SJSA1 (cell line): ENCODE measurements around the gene ATRIP. TPM values are rescaled to one million over a fixed set of nuclear protein-coding genes. Genes with fewer than 3 reads are reported as not detected.
"Not testable (repeated sequence)": the region's sequence is repeated elsewhere in the genome, so short reads cannot be mapped to it uniquely, and the experiment has no call there.

Experiments
- DNase-seq, 2 experiments: peaks; one replicate each; pipeline ENCODE4 v3.0.0-alpha.2; 2015 to 2020; ENCODE audit warnings: low spot score in 2 of 2, low read depth in 1 of 2
- H3K27ac ChIP-seq: fragments of 250-450 bp; sonication (Bioruptor Pico); 2 replicates; pipeline ENCODE4 v1.5.1; 2020; ENCODE audit warnings: mild to moderate bottlenecking, moderate library complexity
- H3K27me3 ChIP-seq: fragments of 250-450 bp; sonication (Bioruptor Pico); replicated peaks from 2 replicates; pipeline ENCODE4 v1.5.1; 2020; ENCODE audit warnings: mild to moderate bottlenecking, moderate library complexity
- H3K36me3 ChIP-seq: fragments of 250-450 bp; sonication (Bioruptor Pico); 2 replicates; pipeline ENCODE4 v1.5.1; 2020; ENCODE audit warnings: mild to moderate bottlenecking
- H3K4me1 ChIP-seq: fragments of 250-450 bp; sonication (Bioruptor Pico); replicated peaks from 2 replicates; pipeline ENCODE4 v1.6.1; 2021; ENCODE audit warnings: mild to moderate bottlenecking
- H3K4me3 ChIP-seq: fragments of 250-450 bp; sonication (Bioruptor Pico); 2 replicates; pipeline ENCODE4 v1.5.1; 2020; ENCODE audit warnings: mild to moderate bottlenecking
- H3K9me3 ChIP-seq: fragments of 250-450 bp; sonication (Bioruptor Pico); replicated peaks from 2 replicates; pipeline ENCODE4 v1.5.1; 2020; ENCODE audit warnings: mild to moderate bottlenecking
- total RNA-seq: library from RNA; depleted of rRNA; stranded (reverse); fragments of >200 nt; shearing (Covaris generic); gene quantifications from 2 replicates; pipeline ENCODE4 v1.2.3, GENCODE V29; 2014

Gene ATRIP
- total RNA-seq, 1 experiment from 2014 or later = 9.7 TPM

GRCh38 chr3:48446043-48446424 is 503 bp upstream of the ATRIP start:
- peak overlapping the region; percentile 84; the same call in 1 of the 2 replicates for H3K27ac ChIP-seq
- no peaks in the 10 kb centered on the region for H3K9me3 ChIP-seq
- no peaks in the 10 kb centered on the region for H3K27me3 ChIP-seq
- H3K4me3 ChIP-seq = peak overlapping the region; percentile 83
- peaks cover 66% of the 10 kb centered on the region for H3K36me3 ChIP-seq
- DNase-seq = no peak
- H3K4me1 ChIP-seq = peaks cover 27% of the 10 kb centered on the region

GRCh38 chr3:48451270-48451669 is 4.7 kb downstream of the ATRIP start:
- no peak overlapping the region for H3K27ac ChIP-seq
- H3K9me3 ChIP-seq = no peaks in the 10 kb centered on the region
- H3K27me3 ChIP-seq = no peaks in the 10 kb centered on the region
- peaks cover 79% of the 10 kb centered on the region for H3K36me3 ChIP-seq
- no peak overlapping the region for H3K4me3 ChIP-seq
- H3K4me1 ChIP-seq = peaks cover 13% of the 10 kb centered on the region
- DNase-seq = no peak

- Histone ChIP-seq H3K4me1 (no peaks in the 10 kb centered on the region), H3K27ac (no peak overlapping the region), H3K4me3 (no peak overlapping the region), H3K36me3 (peaks cover 83% of the 10 kb centered on the region), H3K27me3 (no peaks in the 10 kb centered on the region), H3K9me3 (no peaks in the 10 kb centered on the region)
- no peak for DNase-seq
These were observed 9.9 kb downstream of the ATRIP start for GRCh38 chr3:48456456-48456855.

- no peak for DNase-seq
- Histone ChIP-seq H3K27me3 (no peaks in the 10 kb centered on the region), H3K27ac (no peak overlapping the region), H3K36me3 (peaks cover 61% of the 10 kb centered on the region), H3K4me1 (no peaks in the 10 kb centered on the region), H3K4me3 (no peak overlapping the region), H3K9me3 (no peaks in the 10 kb centered on the region)
These were observed 12.8 kb downstream of the ATRIP start for GRCh38 chr3:48459331-48459730.

- no peaks in the 10 kb centered on the region for H3K4me1 ChIP-seq
- H3K27ac ChIP-seq = no peak overlapping the region
- H3K9me3 ChIP-seq = no peaks in the 10 kb centered on the region
- no peak for DNase-seq
- no peak overlapping the region for H3K4me3 ChIP-seq
- H3K27me3 ChIP-seq = no peaks in the 10 kb centered on the region
- H3K36me3 ChIP-seq = peaks cover 62% of the 10 kb centered on the region
These were observed 13.4 kb downstream of the ATRIP start for GRCh38 chr3:48459773-48460516.

GRCh38 chr3:48460517-48460902 is 14.0 kb downstream of the ATRIP start:
- Histone ChIP-seq H3K4me1 (peaks cover 5% of the 10 kb centered on the region), H3K27ac (no peak overlapping the region), H3K36me3 (peaks cover 61% of the 10 kb centered on the region), H3K4me3 (no peak overlapping the region), H3K27me3 (no peaks in the 10 kb centered on the region), H3K9me3 (no peaks in the 10 kb centered on the region)
- DNase-seq = no peak

- DNase-seq, H3K27ac ChIP-seq: not testable (repeated sequence)
- H3K36me3 ChIP-seq = peaks cover 66% of the 10 kb centered on the region
These were observed 15.2 kb downstream of the ATRIP start for GRCh38 chr3:48461767-48462166.

GRCh38 chr3:48463703-48464102 is 17.2 kb downstream of the ATRIP start:
- Histone ChIP-seq H3K9me3 (no peaks in the 10 kb centered on the region), H3K27me3 (no peaks in the 10 kb centered on the region), H3K4me3 (no peak overlapping the region)

More at GRCh38 chr3:48461767-48462166, 15.2 kb downstream of the ATRIP start:
- H3K4me1 ChIP-seq = peaks cover 18% of the 10 kb centered on the region
- H3K9me3 ChIP-seq, H3K4me3 ChIP-seq, H3K27me3 ChIP-seq: not testable (repeated sequence)

GRCh38 chr3:48464713-48465221 is 18.2 kb downstream of the ATRIP start:
- Histone ChIP-seq H3K27me3 (no peaks in the 10 kb centered on the region), H3K27ac (peak overlapping the region; percentile 100), H3K4me3 (no peak overlapping the region), H3K9me3 (no peaks in the 10 kb centered on the region), H3K36me3 (peaks cover 72% of the 10 kb centered on the region), H3K4me1 (peaks cover 28% of the 10 kb centered on the region)
- DNase-seq = no peak

More at GRCh38 chr3:48463703-48464102, 17.2 kb downstream of the ATRIP start:
- peaks cover 28% of the 10 kb centered on the region for H3K4me1 ChIP-seq
- no peak for DNase-seq
- H3K36me3 ChIP-seq = peaks cover 72% of the 10 kb centered on the region
- no peak overlapping the region for H3K27ac ChIP-seq

- Histone ChIP-seq H3K27me3 (no peaks in the 10 kb centered on the region), H3K36me3 (peaks cover 73% of the 10 kb centered on the region), H3K4me3 (no peak overlapping the region; the same call in 1 of the 2 replicates), H3K4me1 (peaks cover 28% of the 10 kb centered on the region), H3K9me3 (no peaks in the 10 kb centered on the region), H3K27ac (peak overlapping the region; percentile 100)
- no peak for DNase-seq
These were observed 18.6 kb downstream of the ATRIP start for GRCh38 chr3:48465237-48465530.

- DNase-seq = peak; percentile 96 to 98
These were observed 19.2 kb downstream of the ATRIP start for GRCh38 chr3:48465531-48466378.

GRCh38 chr3:48466386-48467109 is 20.0 kb downstream of the ATRIP start:
- Histone ChIP-seq H3K27me3 (no peaks in the 10 kb centered on the region), H3K4me1 (peaks cover 29% of the 10 kb centered on the region), H3K27ac (peak overlapping the region; percentile 100), H3K36me3 (peaks cover 65% of the 10 kb centered on the region), H3K9me3 (no peaks in the 10 kb centered on the region), H3K4me3 (peak overlapping the region; percentile 38)
- peak in 1 of 2 experiments; percentile 10 for DNase-seq

More at GRCh38 chr3:48465531-48466378, 19.2 kb downstream of the ATRIP start:
- Histone ChIP-seq H3K4me1 (peaks cover 28% of the 10 kb centered on the region), H3K27me3 (no peaks in the 10 kb centered on the region), H3K4me3 (peak overlapping the region; percentile 38), H3K9me3 (no peaks in the 10 kb centered on the region), H3K27ac (peak overlapping the region; percentile 100), H3K36me3 (peaks cover 71% of the 10 kb centered on the region)

- peaks cover 65% of the 10 kb centered on the region for H3K36me3 ChIP-seq
- peaks cover 34% of the 10 kb centered on the region for H3K4me1 ChIP-seq
- H3K4me3 ChIP-seq = peak overlapping the region; percentile 38
- peak overlapping the region; percentile 100 for H3K27ac ChIP-seq
- no peaks in the 10 kb centered on the region for H3K27me3 ChIP-seq
- H3K9me3 ChIP-seq = no peaks in the 10 kb centered on the region
- no peak for DNase-seq
These were observed 20.5 kb downstream of the ATRIP start for GRCh38 chr3:48467110-48467454.
